ENCODE measurements around the gene APBB3.

- no peak for TF ChIP-seq CTCF (IDR thresholded peaks at IDR 0.05 in 2 of 3, conservative IDR thresholded peaks at IDR 0.05 in 1 of 3; ENCODE audit: insufficient read depth in 2 of 3, low read depth in 1 of 3, low read length in 3 of 3)
- TF ChIP-seq CBX8 (IDR thresholded peaks at IDR 0.05; ENCODE audit: borderline replicate concordance, extremely low read depth, low read depth, low read length, poor library complexity, severe bottlenecking) = no peak
Measured at GRCh38 chr5:140566665-140567064, 2.3 kb upstream of the APBB3 start.

Measured in K562 (cell line).